ENCODE results near the gene FBXL3. TPM values are rescaled to one million over a fixed set of nuclear protein-coding genes. Genes with fewer than 3 reads are reported as not detected.

Gene FBXL3
- total RNA-seq, 1 donor from 2014 or later, result 32.6 TPM

DNA sequence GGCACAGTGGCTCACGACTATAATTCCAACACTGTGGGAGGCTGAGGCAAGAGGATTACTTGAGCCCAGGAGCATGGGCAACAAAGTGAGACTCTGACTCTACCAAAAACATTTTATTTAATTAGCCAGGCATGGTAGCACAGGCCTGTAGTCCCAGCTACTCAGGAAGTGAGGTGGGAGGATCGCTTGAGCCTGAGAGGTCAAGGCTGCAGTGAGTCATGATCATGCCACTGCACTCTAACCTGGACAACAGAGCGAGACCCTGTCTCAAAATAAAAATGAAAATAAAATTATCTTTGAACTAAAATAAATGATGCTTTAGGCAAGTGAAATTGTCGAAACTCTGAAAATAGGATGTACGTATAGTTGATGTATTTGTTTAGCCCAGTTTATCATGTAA, 43.3 kb downstream of the FBXL3 start:
- Mint-ChIP-seq H3K27me3 (ENCODE audit: low read depth) (peaks cover 66% of the 10 kb centered on the region), H3K9me3 (no peaks in the 10 kb centered on the region), H3K4me1 (peaks cover 1% of the 10 kb centered on the region), H3K27ac (no peak overlapping the region), H3K4me3 (no peak overlapping the region), H3K36me3 (no peaks in the 10 kb centered on the region)
- no peak for DNase-seq (ENCODE audit: low spot score in 2 of 2, unreplicated experiment in 2 of 2)
- TF ChIP-seq, protein P1, sequence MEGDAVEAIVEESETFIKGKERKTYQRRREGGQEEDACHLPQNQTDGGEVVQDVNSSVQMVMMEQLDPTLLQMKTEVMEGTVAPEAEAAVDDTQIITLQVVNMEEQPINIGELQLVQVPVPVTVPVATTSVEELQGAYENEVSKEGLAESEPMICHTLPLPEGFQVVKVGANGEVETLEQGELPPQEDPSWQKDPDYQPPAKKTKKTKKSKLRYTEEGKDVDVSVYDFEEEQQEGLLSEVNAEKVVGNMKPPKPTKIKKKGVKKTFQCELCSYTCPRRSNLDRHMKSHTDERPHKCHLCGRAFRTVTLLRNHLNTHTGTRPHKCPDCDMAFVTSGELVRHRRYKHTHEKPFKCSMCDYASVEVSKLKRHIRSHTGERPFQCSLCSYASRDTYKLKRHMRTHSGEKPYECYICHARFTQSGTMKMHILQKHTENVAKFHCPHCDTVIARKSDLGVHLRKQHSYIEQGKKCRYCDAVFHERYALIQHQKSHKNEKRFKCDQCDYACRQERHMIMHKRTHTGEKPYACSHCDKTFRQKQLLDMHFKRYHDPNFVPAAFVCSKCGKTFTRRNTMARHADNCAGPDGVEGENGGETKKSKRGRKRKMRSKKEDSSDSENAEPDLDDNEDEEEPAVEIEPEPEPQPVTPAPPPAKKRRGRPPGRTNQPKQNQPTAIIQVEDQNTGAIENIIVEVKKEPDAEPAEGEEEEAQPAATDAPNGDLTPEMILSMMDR (IDR thresholded peaks at IDR 0.05; ENCODE audit: unreplicated experiment), result no peak

DNA sequence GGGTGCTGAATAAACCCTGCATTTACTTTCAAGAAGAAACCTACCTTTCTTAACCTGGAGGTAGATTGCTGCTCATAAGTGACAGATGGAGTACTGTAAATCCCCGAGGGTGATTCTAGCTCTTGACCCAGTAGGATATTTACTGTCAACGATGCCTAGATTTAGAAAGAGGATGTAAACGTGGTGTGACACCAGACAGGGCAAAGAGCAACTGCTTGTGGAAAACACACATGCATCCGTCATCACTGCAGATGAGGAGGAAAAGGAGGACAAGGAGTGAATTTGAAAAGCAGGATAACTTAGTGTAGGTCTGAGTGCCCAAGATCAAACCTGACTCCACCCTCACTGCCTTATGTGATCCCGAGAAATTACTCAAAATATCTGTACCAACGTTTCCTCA, 44.9 kb downstream of the FBXL3 start:
- no peak for DNase-seq (ENCODE audit: low spot score in 2 of 2, unreplicated experiment in 2 of 2)
- peaks cover 64% of the 10 kb centered on the region for H3K27me3 Mint-ChIP-seq (ENCODE audit: low read depth)
- H3K4me3 Mint-ChIP-seq, result no peak overlapping the region
- H3K36me3 Mint-ChIP-seq, result no peaks in the 10 kb centered on the region
- peaks cover 5% of the 10 kb centered on the region for H3K4me1 Mint-ChIP-seq
- no peaks in the 10 kb centered on the region for H3K9me3 Mint-ChIP-seq
- H3K27ac Mint-ChIP-seq, result no peak overlapping the region
- TF ChIP-seq, protein P1 (IDR thresholded peaks at IDR 0.05; ENCODE audit: unreplicated experiment), result no peak

DNA sequence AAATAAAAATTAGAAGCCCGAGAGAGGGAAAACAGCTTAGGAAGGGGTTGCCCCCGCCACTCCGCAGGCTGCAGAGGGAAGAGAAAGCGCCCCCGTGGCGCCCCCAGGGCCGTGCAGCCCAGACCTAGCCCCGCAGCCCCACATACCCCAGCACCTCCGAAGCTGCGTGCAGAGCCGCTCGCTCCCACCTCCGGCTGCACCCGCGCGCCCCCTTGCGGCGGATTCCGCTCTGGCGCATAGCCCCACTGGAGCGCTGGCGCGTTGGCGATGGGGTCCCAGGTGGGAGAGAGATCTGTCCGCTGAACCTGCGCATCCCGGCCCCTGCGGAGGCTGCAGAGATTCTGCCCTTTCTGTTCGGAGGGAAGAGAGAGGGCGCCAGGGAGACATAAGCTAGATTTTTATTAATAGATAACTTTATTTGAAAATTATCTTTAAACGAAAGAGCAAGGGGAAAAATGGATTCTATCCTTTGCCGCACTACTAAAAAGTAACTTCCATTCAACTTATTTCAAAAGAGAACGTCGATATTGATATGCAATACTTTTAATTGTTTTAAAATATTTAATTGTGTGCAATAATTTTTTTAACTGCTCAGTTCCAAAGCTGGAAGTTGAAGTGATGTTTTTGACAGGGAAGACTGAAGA, 46.8 kb downstream of the FBXL3 start:
- Mint-ChIP-seq H3K36me3 (no peaks in the 10 kb centered on the region), H3K4me3 (peak overlapping the region; percentile 34), H3K27me3 (ENCODE audit: low read depth) (peaks cover 46% of the 10 kb centered on the region), H3K27ac (no peak overlapping the region), H3K4me1 (peaks cover 18% of the 10 kb centered on the region), H3K9me3 (no peaks in the 10 kb centered on the region)
- TF ChIP-seq, protein P1 (IDR thresholded peaks at IDR 0.05; ENCODE audit: unreplicated experiment), result peak; percentile 98
- peak; percentile 78 to 96 for DNase-seq (ENCODE audit: low spot score in 2 of 2, unreplicated experiment in 2 of 2)

DNA sequence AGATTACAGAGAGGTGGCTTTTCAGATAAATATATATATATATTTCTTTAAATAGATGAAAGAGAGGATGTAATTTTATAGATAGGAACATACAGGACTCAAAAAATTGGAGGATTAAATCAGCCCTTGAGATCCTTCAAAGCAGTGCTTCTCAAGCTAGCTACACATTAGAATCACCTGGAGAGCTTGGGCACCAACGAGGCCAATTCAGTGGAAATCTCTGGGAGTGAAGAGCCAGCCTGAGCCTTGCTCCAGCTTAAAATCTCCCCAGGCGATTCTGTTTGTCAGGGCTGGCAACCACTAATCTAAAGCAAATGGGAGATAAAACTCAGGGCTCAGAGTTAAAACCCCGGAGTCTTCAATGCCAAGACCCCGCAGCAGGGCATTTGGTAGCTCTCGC, 50.0 kb downstream of the FBXL3 start:
- Mint-ChIP-seq H3K4me1 (peaks cover 30% of the 10 kb centered on the region), H3K27ac (peak overlapping the region; percentile 71)
- no peak for DNase-seq (ENCODE audit: low spot score in 2 of 2, unreplicated experiment in 2 of 2)

DNA sequence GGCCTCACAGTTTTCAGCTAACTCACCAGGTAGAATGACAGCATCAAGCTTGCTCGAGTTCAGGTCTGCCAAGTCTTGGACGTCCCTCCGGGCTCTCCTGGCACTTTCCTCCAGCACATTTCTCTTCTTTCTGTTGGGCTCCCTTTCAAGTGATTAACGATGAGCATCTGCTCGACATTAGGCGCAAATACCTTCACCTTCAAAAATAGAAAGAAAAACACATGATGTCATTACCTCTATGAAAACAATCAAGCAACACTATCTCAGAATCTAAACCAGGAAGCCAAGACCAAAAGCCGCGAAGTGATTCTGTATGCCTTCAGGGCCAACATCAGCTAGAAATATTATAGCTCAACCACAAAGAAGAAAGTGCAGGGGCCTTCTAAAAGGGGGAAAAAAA, 50.5 kb downstream of the FBXL3 start:
- H3K4me1 Mint-ChIP-seq, result peaks cover 30% of the 10 kb centered on the region
- no peaks in the 10 kb centered on the region for H3K36me3 Mint-ChIP-seq
- peak overlapping the region; percentile 71 for H3K27ac Mint-ChIP-seq
- no peak for DNase-seq (ENCODE audit: low spot score in 2 of 2, unreplicated experiment in 2 of 2)
- no peaks in the 10 kb centered on the region for H3K9me3 Mint-ChIP-seq
- no peak overlapping the region for H3K4me3 Mint-ChIP-seq
- TF ChIP-seq, protein P1 (IDR thresholded peaks at IDR 0.05; ENCODE audit: unreplicated experiment), result no peak
- H3K27me3 Mint-ChIP-seq (ENCODE audit: low read depth), result peaks cover 29% of the 10 kb centered on the region

More for the DNA sequence above, 50.0 kb downstream of the FBXL3 start:
- TF ChIP-seq, protein P1 (IDR thresholded peaks at IDR 0.05; ENCODE audit: unreplicated experiment), result no peak
- Mint-ChIP-seq H3K27me3 (ENCODE audit: low read depth) (peaks cover 34% of the 10 kb centered on the region), H3K36me3 (no peaks in the 10 kb centered on the region), H3K4me3 (no peak overlapping the region), H3K9me3 (no peaks in the 10 kb centered on the region)
